Loucy (cell line): ENCODE data around the gene PLA2G5.
"Not testable (repeated sequence)": the region's sequence is repeated elsewhere in the genome, so short reads cannot be mapped to it uniquely, and the experiment has no call there.

ENCODE experiments used
- H2AFZ ChIP-seq: fragments of 200-600 bp; sonication (generic); 2 replicates; pipeline ENCODE4 v1.6.0; 2016; ENCODE audit warnings: antibody characterized with exemption, mild to moderate bottlenecking, low read length, moderate library complexity
- H3F3A ChIP-seq: fragments of 200-600 bp; 2 replicates; pipeline ENCODE4 v1.6.0; 2016; ENCODE audit warnings: antibody characterized with exemption, low read depth, mild to moderate bottlenecking
- H3K27me3 ChIP-seq: fragments of 200-600 bp; sonication (generic); 2 replicates; pipeline ENCODE4 v1.6.1; 2014; ENCODE audit warnings: low read length, mild to moderate bottlenecking; ENCODE audit not compliant: insufficient read depth, poor library complexity, severe bottlenecking
- H3K36me3 ChIP-seq: fragments of 200-600 bp; sonication (generic); 2 replicates; pipeline ENCODE4 v1.6.1; 2016; ENCODE audit warnings: low read length; ENCODE audit not compliant: insufficient read depth
- H3K4me1 ChIP-seq: fragments of 200-600 bp; sonication (generic); 2 replicates; pipeline ENCODE4 v1.5.1; 2014; ENCODE audit warnings: low read length, mild to moderate bottlenecking; ENCODE audit not compliant: insufficient read depth, poor library complexity, severe bottlenecking
- H3K4me2 ChIP-seq: fragments of 200-600 bp; sonication (generic); 2 replicates; pipeline ENCODE4 v1.6.0; 2014; ENCODE audit warnings: antibody characterized with exemption, low read length, low read depth, mild to moderate bottlenecking; ENCODE audit not compliant: poor library complexity, severe bottlenecking
- H3K4me3 ChIP-seq: fragments of 200-600 bp; sonication (generic); 2 replicates; pipeline ENCODE4 v1.5.1; 2014; ENCODE audit warnings: low read length, mild to moderate bottlenecking, mixed read lengths; ENCODE audit not compliant: poor library complexity, severe bottlenecking
- H3K79me2 ChIP-seq: fragments of 200-600 bp; sonication (generic); 2 replicates; pipeline ENCODE4 v1.6.1; 2014; ENCODE audit warnings: low read length; ENCODE audit not compliant: insufficient read depth
- H3K9ac ChIP-seq: fragments of 200-600 bp; sonication (generic); 2 replicates; pipeline ENCODE4 v1.6.0; 2014; ENCODE audit warnings: mild to moderate bottlenecking, low read depth, low read length, moderate library complexity; ENCODE audit not compliant: poor library complexity, severe bottlenecking
- H3K9me2 ChIP-seq: fragments of 200-600 bp; sonication (generic); replicated peaks from 2 replicates; pipeline ENCODE4 v1.6.1; 2016; ENCODE audit warnings: low read depth, low read length, mixed read lengths
- H3K9me3 ChIP-seq: fragments of 200-600 bp; sonication (generic); 2 replicates; pipeline ENCODE4 v1.6.1; 2014; ENCODE audit warnings: mild to moderate bottlenecking, antibody characterized with exemption, low read length, low read depth; ENCODE audit not compliant: insufficient read depth
- H4K20me1 ChIP-seq: fragments of 200-600 bp; sonication (generic); 2 replicates; pipeline ENCODE4 v1.6.0; 2014; ENCODE audit warnings: antibody characterized with exemption, low read length, mild to moderate bottlenecking; ENCODE audit not compliant: insufficient read depth, poor library complexity, severe bottlenecking
- EZH2phosphoT487 ChIP-seq: fragments of 200-600 bp; IDR thresholded peaks from 2 replicates; pipeline ENCODE4 v1.6.1; 2018; ENCODE audit warnings: antibody characterized with exemption, mild to moderate bottlenecking, moderate library complexity, borderline replicate concordance
- TF ChIP-seq, protein P1 (sequence below): fragments of 200-600 bp; sonication (generic); conservative IDR thresholded peaks from 2 replicates; pipeline ENCODE4 v1.5.1; 2014; ENCODE audit warnings: mild to moderate bottlenecking, antibody characterized with exemption, low read length

The PLA2G5 gene

DNA sequence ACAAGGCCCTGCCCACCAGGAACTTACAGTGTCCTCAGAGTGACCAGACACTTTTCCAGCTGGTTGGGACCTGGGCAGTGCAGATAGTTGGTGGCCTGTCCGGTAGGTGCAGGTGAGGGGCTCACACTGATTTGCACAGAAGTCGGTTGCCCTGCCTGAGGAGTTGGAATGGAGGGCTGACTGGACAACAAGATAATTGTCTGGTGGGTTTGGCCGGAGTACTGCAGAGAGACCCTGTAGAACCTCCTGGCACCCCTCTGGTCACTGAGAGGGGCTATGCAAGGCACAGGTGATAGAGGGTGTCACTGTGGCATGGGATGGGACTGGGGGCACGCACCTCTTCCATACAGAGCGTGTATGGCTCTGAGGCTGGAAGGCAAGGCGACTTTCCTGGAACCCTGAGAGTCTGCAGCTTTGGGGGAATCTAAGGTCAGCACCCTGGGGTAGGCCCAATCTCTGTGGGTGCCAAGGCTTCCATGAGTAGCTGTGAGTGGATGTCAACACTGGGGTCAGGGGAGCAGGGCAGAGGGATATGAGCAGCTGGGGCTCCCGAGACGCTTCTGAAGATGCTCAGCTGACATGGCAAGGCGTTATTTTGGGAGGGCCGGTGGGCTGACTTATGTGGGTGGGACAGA lies 56.9 kb downstream of the PLA2G5 start:
- no peak overlapping the region for H3K4me2 ChIP-seq
- H3K4me3 ChIP-seq = no peak overlapping the region

DNA sequence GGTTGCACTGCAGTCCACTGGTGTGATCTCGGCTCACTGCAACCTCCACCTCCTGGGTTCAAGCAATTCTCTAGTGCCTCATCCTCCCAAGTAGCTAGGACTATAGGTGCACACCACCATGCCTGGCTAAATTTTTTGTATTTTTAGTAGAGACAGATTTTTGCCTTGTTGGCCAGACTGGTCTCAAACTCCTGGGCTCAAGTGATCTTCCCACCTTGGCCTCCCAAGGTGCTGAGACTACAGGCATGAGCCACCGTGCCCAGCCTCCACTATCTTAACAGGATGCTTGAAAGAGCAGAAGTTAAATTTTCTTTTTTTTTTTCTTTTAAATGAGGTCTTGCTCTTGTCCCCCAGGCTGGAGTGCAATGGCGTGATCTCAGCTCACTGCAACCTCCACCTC lies 60.5 kb downstream of the PLA2G5 start:
- not testable (repeated sequence) for H3K9me3 ChIP-seq, H3K79me2 ChIP-seq, H4K20me1 ChIP-seq, H3K27me3 ChIP-seq, H3K9ac ChIP-seq, H3K36me3 ChIP-seq, H3F3A ChIP-seq, H3K4me1 ChIP-seq, H3K9me2 ChIP-seq, H3K4me2 ChIP-seq, H3K4me3 ChIP-seq, H2AFZ ChIP-seq

More for the DNA sequence above, 56.9 kb downstream of the PLA2G5 start:
- no peaks in the 10 kb centered on the region for H3K9me3 ChIP-seq
- no peaks in the 10 kb centered on the region for H3K4me1 ChIP-seq
- no peaks in the 10 kb centered on the region for H3K36me3 ChIP-seq
- H3K27me3 ChIP-seq = no peaks in the 10 kb centered on the region
- no peaks in the 10 kb centered on the region for H3F3A ChIP-seq
- H3K9ac ChIP-seq = no peak overlapping the region
- H2AFZ ChIP-seq = no peak overlapping the region
- H4K20me1 ChIP-seq = no peaks in the 10 kb centered on the region
- H3K79me2 ChIP-seq = no peaks in the 10 kb centered on the region
- no peaks in the 10 kb centered on the region for H3K9me2 ChIP-seq
- TF ChIP-seq, protein P1, sequence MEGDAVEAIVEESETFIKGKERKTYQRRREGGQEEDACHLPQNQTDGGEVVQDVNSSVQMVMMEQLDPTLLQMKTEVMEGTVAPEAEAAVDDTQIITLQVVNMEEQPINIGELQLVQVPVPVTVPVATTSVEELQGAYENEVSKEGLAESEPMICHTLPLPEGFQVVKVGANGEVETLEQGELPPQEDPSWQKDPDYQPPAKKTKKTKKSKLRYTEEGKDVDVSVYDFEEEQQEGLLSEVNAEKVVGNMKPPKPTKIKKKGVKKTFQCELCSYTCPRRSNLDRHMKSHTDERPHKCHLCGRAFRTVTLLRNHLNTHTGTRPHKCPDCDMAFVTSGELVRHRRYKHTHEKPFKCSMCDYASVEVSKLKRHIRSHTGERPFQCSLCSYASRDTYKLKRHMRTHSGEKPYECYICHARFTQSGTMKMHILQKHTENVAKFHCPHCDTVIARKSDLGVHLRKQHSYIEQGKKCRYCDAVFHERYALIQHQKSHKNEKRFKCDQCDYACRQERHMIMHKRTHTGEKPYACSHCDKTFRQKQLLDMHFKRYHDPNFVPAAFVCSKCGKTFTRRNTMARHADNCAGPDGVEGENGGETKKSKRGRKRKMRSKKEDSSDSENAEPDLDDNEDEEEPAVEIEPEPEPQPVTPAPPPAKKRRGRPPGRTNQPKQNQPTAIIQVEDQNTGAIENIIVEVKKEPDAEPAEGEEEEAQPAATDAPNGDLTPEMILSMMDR = no peak
- TF ChIP-seq EZH2phosphoT487 = no peak

DNA sequence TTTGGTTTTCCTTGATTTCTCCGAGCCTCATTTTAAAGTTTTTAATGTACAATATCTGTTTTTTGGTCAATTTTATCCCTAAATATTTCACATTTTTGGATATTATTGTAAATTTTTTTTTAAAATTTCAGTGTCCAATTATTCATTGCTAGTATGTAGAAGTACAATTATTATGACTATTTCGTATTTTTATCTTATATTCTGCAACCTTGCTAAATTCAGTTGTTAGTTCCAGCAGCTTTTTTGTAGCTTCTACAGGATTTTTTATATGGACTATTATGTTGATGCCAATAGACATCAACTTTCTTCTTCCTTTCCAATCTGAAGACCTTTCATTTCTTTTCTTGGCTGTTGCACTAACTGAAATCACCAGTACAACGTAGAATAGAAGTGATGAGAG lies 65.0 kb downstream of the PLA2G5 start:
- no peaks in the 10 kb centered on the region for H3K79me2 ChIP-seq
- no peak overlapping the region for H3K9ac ChIP-seq
- H3K9me3 ChIP-seq = no peaks in the 10 kb centered on the region
- H3F3A ChIP-seq = no peaks in the 10 kb centered on the region
- H3K4me3 ChIP-seq = no peak overlapping the region
- no peaks in the 10 kb centered on the region for H3K4me1 ChIP-seq
- no peaks in the 10 kb centered on the region for H3K36me3 ChIP-seq
- H2AFZ ChIP-seq = no peak overlapping the region
- no peaks in the 10 kb centered on the region for H4K20me1 ChIP-seq
- no peaks in the 10 kb centered on the region for H3K27me3 ChIP-seq
- no peak for TF ChIP-seq EZH2phosphoT487
- TF ChIP-seq, protein P1 = no peak
- H3K4me2 ChIP-seq = no peak overlapping the region
- H3K9me2 ChIP-seq = no peaks in the 10 kb centered on the region

DNA sequence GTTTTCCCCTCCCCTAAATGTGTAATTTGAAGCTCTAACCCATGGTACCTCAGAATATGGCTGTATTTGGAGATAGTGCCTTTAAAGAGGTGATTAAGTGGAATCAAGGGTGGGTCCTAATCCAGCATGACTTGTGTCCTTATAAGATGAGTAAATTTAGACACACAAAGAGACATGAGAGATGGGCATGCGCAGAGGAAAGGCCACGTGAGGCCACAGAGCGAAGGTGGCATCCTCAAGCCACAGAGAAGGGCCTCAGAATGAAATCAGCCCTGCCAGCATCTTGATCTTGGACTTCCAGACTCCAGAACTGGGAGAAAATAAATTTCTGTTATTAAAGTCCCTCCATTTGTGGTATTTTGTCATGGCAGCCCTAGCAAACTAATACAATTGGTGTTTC lies 66.3 kb downstream of the PLA2G5 start:
- Histone ChIP-seq H3K4me1 (no peaks in the 10 kb centered on the region), H4K20me1 (no peaks in the 10 kb centered on the region), H3K4me2 (no peak overlapping the region), H3K9ac (no peak overlapping the region), H3K9me3 (no peaks in the 10 kb centered on the region), H3K4me3 (no peak overlapping the region), H3K9me2 (no peaks in the 10 kb centered on the region), H3F3A (no peaks in the 10 kb centered on the region), H3K79me2 (no peaks in the 10 kb centered on the region), H3K27me3 (no peaks in the 10 kb centered on the region), H3K36me3 (no peaks in the 10 kb centered on the region), H2AFZ (no peak overlapping the region)
- TF ChIP-seq, protein P1 = no peak
- TF ChIP-seq EZH2phosphoT487 = no peak
